ENCODE data around the gene ZDHHC7. TPM values are rescaled to one million over a fixed set of nuclear protein-coding genes. Genes with fewer than 3 reads are reported as not detected.

Gene ZDHHC7
- total and polyA plus RNA-seq, 2 of the 8 experiments (the other 6 are each of a cell fraction or from before 2014, with no cell fraction given), result 40.5 to 56.3 TPM

- TF ChIP-seq, protein P1, sequence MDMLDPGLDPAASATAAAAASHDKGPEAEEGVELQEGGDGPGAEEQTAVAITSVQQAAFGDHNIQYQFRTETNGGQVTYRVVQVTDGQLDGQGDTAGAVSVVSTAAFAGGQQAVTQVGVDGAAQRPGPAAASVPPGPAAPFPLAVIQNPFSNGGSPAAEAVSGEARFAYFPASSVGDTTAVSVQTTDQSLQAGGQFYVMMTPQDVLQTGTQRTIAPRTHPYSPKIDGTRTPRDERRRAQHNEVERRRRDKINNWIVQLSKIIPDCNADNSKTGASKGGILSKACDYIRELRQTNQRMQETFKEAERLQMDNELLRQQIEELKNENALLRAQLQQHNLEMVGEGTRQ (IDR thresholded peaks at IDR 0.05; ENCODE audit: low read length), result no peak
- no peak for TF ChIP-seq SRF (IDR thresholded peaks at IDR 0.05; ENCODE audit: low read depth, low read length)
Measured at GRCh38 chr16:85005285-85006069, 5.9 kb downstream of the ZDHHC7 start (continued).

Data from H1 (cell line).